K562 (cell line): ENCODE results near the gene RRBP1. TPM values are rescaled to one million over a fixed set of nuclear protein-coding genes. Genes with fewer than 3 reads are reported as not detected.

Experiments
- ATAC-seq: fragments of 200-7000 bp; cut with Tn5 transposase; 3 replicates; pipeline ENCODE4 v1.9.1; 2020; ENCODE audit warnings: moderate library complexity
- BruUV-seq: library from RNA; stranded (reverse); fragments of 400-500 nt; replicated peaks from 2 replicates; lab custom pipeline; 2021; lab: Mats Ljungman, UMichigan
- CTCF ChIA-PET: fragments of 300-600 bp; formaldehyde crosslinking; extraction: SDS; loops from one replicate; lab custom pipeline; 2021; ENCODE audit warnings: low intra/inter-chr PET ratio; lab: Yijun Ruan, JAX
- POLR2A ChIA-PET: fragments of 300-600, 350-650 bp; sonication (Branson Sonifier 250); formaldehyde crosslinking; extraction: SDS; loops from one replicate; lab custom pipeline; 2021; ENCODE audit warnings: antibody characterized with exemption, inconsistent platforms; lab: Yijun Ruan, JAX
- DNase-seq, 4 experiments: peaks; one replicate each; pipeline versions ENCODE4 v3.0.0 to v3.0.0-alpha.2; 2011 to 2018; ENCODE audit warnings: low spot score in 3 of 4, mixed read lengths in 3 of 4; ENCODE audit errors: extremely low read depth in 1 of 4
- FAIRE-seq: peaks from 2 replicates; lab custom pipeline; 2011; peaks lifted over from hg19 to GRCh38; lab: Jason Lieb, UNC
- H2AFZ ChIP-seq: 2 replicates; pipeline ENCODE4 v1.6.0; 2011; ENCODE audit warnings: low read depth, low read length, control low read depth, inconsistent platforms
- H3K27ac ChIP-seq: fragments of 200-600 bp; 3 replicates; pipeline ENCODE4 v1.8.0; 2011; ENCODE audit warnings: low read depth, mild to moderate bottlenecking, control low read depth, inconsistent platforms, low read length, moderate library complexity, mixed read lengths; ENCODE audit errors: extremely low read depth
- H3K27me3 ChIP-seq, 2 experiments: fragments of 300-600 bp in 1 of 2; 2 replicates in 1 of 2; 3 replicates in 1 of 2; pipeline versions ENCODE4 v1.6.0 to v1.8.0; 2011; ENCODE audit warnings: inconsistent platforms in 2 of 2, low read length in 2 of 2, mild to moderate bottlenecking in 1 of 2, mixed read lengths in 1 of 2, moderate library complexity in 1 of 2; ENCODE audit not compliant: control insufficient read depth in 2 of 2, insufficient read depth in 2 of 2
- H3K36me3 ChIP-seq: fragments of 300-600 bp; 3 replicates; pipeline ENCODE4 v1.8.0; 2011; ENCODE audit warnings: mild to moderate bottlenecking, low read length, inconsistent platforms; ENCODE audit not compliant: control insufficient read depth, insufficient read depth
- H3K4me1 ChIP-seq, 2 experiments: fragments of 200-600 bp in 1 of 2; replicated peaks in 1 of 2; 2 replicates in 1 of 2; 3 replicates in 1 of 2; pipeline versions ENCODE4 v1.5.1 to v1.8.0; 2011; ENCODE audit warnings: inconsistent platforms in 2 of 2, low read length in 2 of 2, mild to moderate bottlenecking in 1 of 2, mixed read lengths in 1 of 2, moderate library complexity in 1 of 2; ENCODE audit not compliant: control insufficient read depth in 2 of 2, insufficient read depth in 2 of 2
- H3K4me2 ChIP-seq: 2 replicates; pipeline ENCODE4 v1.6.1; 2011; ENCODE audit warnings: low read length, control low read depth, inconsistent platforms, mixed read lengths; ENCODE audit not compliant: insufficient read depth
- H3K4me3 ChIP-seq: fragments of 200-600 bp; sonication (generic), shearing (Covaris generic); 2 replicates; pipeline ENCODE4 v1.5.1; 2016; ENCODE audit warnings: control low read depth, inconsistent platforms
- H3K79me2 ChIP-seq: fragments of 200-600 bp; 3 replicates; pipeline ENCODE4 v1.8.0; 2011; ENCODE audit warnings: low read length, inconsistent platforms; ENCODE audit not compliant: control insufficient read depth, insufficient read depth
- H3K9ac ChIP-seq, 2 experiments: 2 replicates each; pipeline versions ENCODE4 v1.6.0 to v1.6.1; 2011; ENCODE audit warnings: low read depth in 2 of 2, low read length in 2 of 2, control low read depth in 1 of 2, inconsistent platforms in 1 of 2, mild to moderate bottlenecking in 1 of 2, mixed read lengths in 1 of 2; ENCODE audit not compliant: insufficient read depth in 1 of 2
- H3K9me1 ChIP-seq: one replicate; pipeline ENCODE4 v1.6.0; 2011; ENCODE audit warnings: inconsistent platforms, mild to moderate bottlenecking, low read length, moderate library complexity; ENCODE audit not compliant: control insufficient read depth, insufficient read depth
- H3K9me3 ChIP-seq: replicated peaks from 2 replicates; pipeline ENCODE4 v1.5.1; 2011; ENCODE audit warnings: low read depth, low read length, inconsistent platforms; ENCODE audit not compliant: control insufficient read depth, insufficient read depth
- H4K20me1 ChIP-seq: replicated peaks from 2 replicates; pipeline ENCODE4 v1.6.1; 2011; ENCODE audit warnings: low read length, inconsistent platforms, mixed read lengths; ENCODE audit not compliant: control insufficient read depth, insufficient read depth
- BHLHE40 ChIP-seq: IDR thresholded peaks from 2 replicates; pipeline ENCODE4 v1.6.1; 2011; ENCODE audit warnings: low read length, improper control_type of control experiment
- BMI1 ChIP-seq: fragments of 150-350 bp; IDR thresholded peaks from 2 replicates; pipeline ENCODE4 v1.6.1; 2014; ENCODE audit warnings: low read length
- CREBBP ChIP-seq: IDR thresholded peaks from one replicate; pipeline ENCODE4 v1.6.1; 2012; ENCODE audit warnings: low read depth, mild to moderate bottlenecking, control low read depth, inconsistent platforms, low read length
- ILF3 ChIP-seq: fragments of 450-650 bp; IDR thresholded peaks from 2 replicates; pipeline ENCODE4 v1.6.1; 2018; ENCODE audit warnings: antibody characterized with exemption, mild to moderate bottlenecking, moderate library complexity, borderline replicate concordance
- MECOM ChIP-seq: fragments of 250-450 bp; sonication (Bioruptor Pico); IDR thresholded peaks from 2 replicates; pipeline ENCODE4 v1.8.0; 2022; ENCODE audit warnings: inconsistent platforms
- NFXL1 ChIP-seq: fragments of 450-650 bp; formaldehyde crosslinking; IDR thresholded peaks from 2 replicates; pipeline ENCODE4 v1.4.0; 2021; ENCODE audit warnings: mild to moderate bottlenecking
- STAT5A ChIP-seq: IDR thresholded peaks from 2 replicates; pipeline ENCODE4 v1.6.1; 2012; ENCODE audit warnings: low read length, inconsistent platforms, borderline replicate concordance
- TFAM ChIP-seq: fragments of 250-450 bp; sonication (Bioruptor Pico); conservative IDR thresholded peaks from 2 replicates; pipeline ENCODE4 v1.5.0; 2021; ENCODE audit warnings: mild to moderate bottlenecking, moderate library complexity
- ZNF764 ChIP-seq: fragments of 250-450 bp; sonication (Bioruptor Pico); IDR thresholded peaks from 2 replicates; pipeline ENCODE4 v1.4.0; 2020; ENCODE audit warnings: low read depth, mild to moderate bottlenecking, moderate library complexity
- WGBS: fragments of 100-300 bp; shearing (Covaris generic); methylation state at CpG from one replicate; pipeline ENCODE4 v1.1.6; 2016; ENCODE audit warnings: low coverage, mixed read lengths; ENCODE audit not compliant: insufficient coverage; ENCODE audit errors: missing lambda C conversion rate; 5-methylcytosine and 5-hydroxymethylcytosine counted together
- in situ Hi-C: fragments of 300-500 bp; cut with MboI; formaldehyde crosslinking; loops from 4 replicates; pipeline ENCODE4 v1.15.0; 2018; ENCODE audit warnings: inconsistent platforms, mixed read lengths
- intact Hi-C: fragments of 100-400 bp; cut with micrococcal nuclease; formaldehyde crosslinking; loops from 2 replicates; pipeline ENCODE4 v1.14.2; 2022
- polyA plus RNA-seq, 8 experiments: library from polyadenylated mRNA; depleted of rRNA in 4 of 8; stranded (reverse) in 5 of 8; unstranded in 3 of 8; fragments of >200 nt; fragmentation: Nextera tagmentation in 2 of 8; fragmentation: Illumina TruSeq in 1 of 8; extraction: Ambion mirVana in 2 of 8; extraction: Trizol in 1 of 8; gene quantifications; 2 replicates each; pipeline versions ENCODE4 v1.2.1 to v1.2.3, GENCODE V29; 2011 to 2014; ENCODE audit warnings: inconsistent platforms in 1 of 8, missing spikeins in 1 of 8
- total RNA-seq, 7 experiments: library from RNA; depleted of rRNA in 6 of 7; stranded (reverse); fragments of >200 nt in 6 of 7; fragmentation: Illumina TruSeq in 2 of 7; extraction: Trizol in 2 of 7; gene quantifications; 2 replicates each; pipeline versions ENCODE4 v1.2.1 to v1.2.3, GENCODE V29; 2011 to 2021; ENCODE audit warnings: low replicate concordance in 1 of 7

Gene RRBP1
- total and polyA plus RNA-seq, 9 of the 15 experiments (the other 6 are each of a cell fraction or from before 2014, with no cell fraction given): 0.84 to 32.0 (median 17.6) TPM

GRCh38 chr20:17624551-17625245 lies 57.3 kb downstream of the RRBP1 start:
- Histone ChIP-seq H3K9me1 (no peaks in the 10 kb centered on the region), H3K9ac (no peak overlapping the region)
- no peak for FAIRE-seq
- TF ChIP-seq STAT5A (no peak), TFAM (no peak), ILF3 (no peak), BMI1 (no peak), CREBBP (no peak), NFXL1 (CRISPR knock-in tag) (no peak), BHLHE40 (no peak), MECOM (CRISPR knock-in tag) (no peak), ZNF764 (CRISPR knock-in tag) (no peak)
- TF ChIP-seq, all 486 proteins: peak for 0
- intact Hi-C loops (no loop called here), in situ Hi-C loops (no loop called here)
- DNase-seq (no peak), ATAC-seq (no peak)
- Histone ChIP-seq H3K79me2 (no peaks in the 10 kb centered on the region), H2AFZ (no peak overlapping the region), H4K20me1 (no peaks in the 10 kb centered on the region), H3K27me3 (no peaks in the 10 kb centered on the region), H3K4me2 (no peak overlapping the region), H3K4me1 (no peaks in the 10 kb centered on the region), H3K9me3 (no peaks in the 10 kb centered on the region), H3K27ac (no peak overlapping the region), H3K4me3 (no peak overlapping the region), H3K36me3 (peaks cover 16% of the 10 kb centered on the region; the same call in 1 of the 3 replicates)
- POLR2A ChIA-PET: interaction anchor here (1.1 kb wide), 1 partner anchor 14 kb away, joined by 3 read pairs; no protein-coding TSS in a partner anchor
- 86% methylated on average over 4 of the region's 15 CpGs for WGBS
- no TSS peak for BruUV-seq
- CTCF ChIA-PET: no interaction called here
